ENCODE data around the gene ABHD6.
"Not testable (repeated sequence)": the region's sequence is repeated elsewhere in the genome, so short reads cannot be mapped to it uniquely, and the experiment has no call there.

ABHD6 gene

DNA sequence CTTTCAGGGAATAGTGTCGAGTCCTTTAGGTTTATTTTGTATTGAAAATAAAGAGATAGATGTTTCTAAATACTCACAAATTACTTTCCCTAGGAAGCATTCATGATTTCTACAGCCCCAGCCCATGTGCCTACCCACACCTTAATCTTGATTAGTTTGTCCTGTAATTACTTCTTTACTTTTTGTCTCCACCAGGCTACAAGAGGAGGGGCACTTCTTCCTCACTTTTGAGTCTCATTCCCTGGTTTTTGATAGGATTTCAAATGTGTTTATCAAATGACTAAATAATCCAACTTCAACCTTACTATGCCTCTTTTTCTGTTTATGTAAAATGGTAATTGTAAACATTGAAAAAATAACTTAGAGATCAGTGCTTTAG, 96.9 kb downstream of the ABHD6 start:
- no peak overlapping the region for H3K4me3 ChIP-seq (ENCODE audit: low read depth, low read length)
- H3K27ac ChIP-seq (ENCODE audit: low read depth, low read length), result no peak overlapping the region
- H3K9ac ChIP-seq (ENCODE audit: low read depth, low read length), result no peak overlapping the region
- no peaks in the 10 kb centered on the region for H3K36me3 ChIP-seq (ENCODE audit: control insufficient read depth, insufficient read depth, low read length)
- H3K27me3 ChIP-seq (ENCODE audit: control insufficient read depth, insufficient read depth, low read length), result peaks cover 21% of the 10 kb centered on the region
- H3K4me1 ChIP-seq (ENCODE audit: control insufficient read depth, insufficient read depth, low read length), result peaks cover 19% of the 10 kb centered on the region; the same call in 1 of the 2 replicates
- H3K9me3 ChIP-seq (ENCODE audit: control insufficient read depth, insufficient read depth, low read length), result no peaks in the 10 kb centered on the region

DNA sequence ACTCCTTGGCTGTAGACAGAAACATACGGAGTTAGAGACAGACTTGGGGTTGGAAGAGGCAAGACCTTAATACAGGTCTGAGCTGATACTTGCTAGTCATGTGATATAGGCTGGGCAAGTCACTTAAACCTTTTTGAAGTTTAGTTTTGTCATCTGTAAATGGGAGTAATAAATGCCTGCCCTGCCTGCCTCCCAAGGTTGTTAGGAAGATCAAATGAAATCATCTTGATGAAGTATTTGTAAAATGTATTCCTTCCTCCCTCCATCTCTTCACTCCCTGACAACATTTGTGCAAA, 98.0 kb downstream of the ABHD6 start:
- Histone ChIP-seq H3K27ac (ENCODE audit: low read depth, low read length) (no peak overlapping the region), H3K27me3 (ENCODE audit: control insufficient read depth, insufficient read depth, low read length) (peaks cover 21% of the 10 kb centered on the region), H3K4me3 (ENCODE audit: low read depth, low read length) (no peak overlapping the region), H3K36me3 (ENCODE audit: control insufficient read depth, insufficient read depth, low read length) (no peaks in the 10 kb centered on the region), H3K4me1 (ENCODE audit: control insufficient read depth, insufficient read depth, low read length) (peaks cover 19% of the 10 kb centered on the region; the same call in 1 of the 2 replicates), H3K9me3 (ENCODE audit: control insufficient read depth, insufficient read depth, low read length) (no peaks in the 10 kb centered on the region), H3K9ac (ENCODE audit: low read depth, low read length) (no peak overlapping the region)

DNA sequence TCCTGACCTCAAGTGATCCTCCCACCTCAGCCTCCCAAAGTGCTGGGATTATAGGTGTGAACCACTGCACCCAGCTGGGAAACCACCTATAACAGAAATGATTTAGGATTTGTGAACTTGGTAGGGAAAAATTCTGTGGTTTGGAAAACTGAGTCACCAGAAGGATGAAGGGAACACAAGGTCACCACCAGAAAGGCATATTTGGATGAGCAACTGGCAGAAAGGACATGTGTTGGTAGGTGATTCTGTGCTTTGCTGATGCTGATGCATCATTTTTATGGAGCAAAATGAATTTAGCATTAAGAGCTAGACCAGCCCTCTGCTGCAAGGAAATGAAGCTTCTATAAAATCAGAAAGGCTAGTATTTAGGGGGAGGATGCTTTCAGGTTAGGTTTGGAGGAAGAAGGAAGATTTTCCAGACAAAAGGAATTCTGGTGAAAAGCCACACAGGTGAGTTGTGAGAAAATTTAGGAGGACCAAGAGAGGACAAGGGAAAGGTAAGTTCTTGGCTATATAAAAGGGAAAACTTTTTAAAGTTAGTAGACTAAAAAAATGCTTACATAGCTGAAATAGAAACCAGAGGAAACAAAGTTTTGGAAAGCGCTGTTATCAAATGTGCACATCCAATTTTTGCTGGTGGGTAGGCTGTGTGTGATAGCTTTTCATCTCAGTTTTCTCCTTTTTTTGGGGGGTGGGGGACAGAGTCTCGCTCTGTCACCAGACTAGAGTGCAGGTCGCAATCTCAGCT, 98.7 kb downstream of the ABHD6 start:
- no peak overlapping the region for H3K9ac ChIP-seq (ENCODE audit: low read depth, low read length)
- H3K27me3 ChIP-seq (ENCODE audit: control insufficient read depth, insufficient read depth, low read length), result peaks cover 21% of the 10 kb centered on the region
- peaks cover 19% of the 10 kb centered on the region; the same call in 1 of the 2 replicates for H3K4me1 ChIP-seq (ENCODE audit: control insufficient read depth, insufficient read depth, low read length)
- H3K4me3 ChIP-seq (ENCODE audit: low read depth, low read length), result no peak overlapping the region
- no peak overlapping the region for H3K27ac ChIP-seq (ENCODE audit: low read depth, low read length)
- no peaks in the 10 kb centered on the region for H3K9me3 ChIP-seq (ENCODE audit: control insufficient read depth, insufficient read depth, low read length)
- no peaks in the 10 kb centered on the region for H3K36me3 ChIP-seq (ENCODE audit: control insufficient read depth, insufficient read depth, low read length)

DNA sequence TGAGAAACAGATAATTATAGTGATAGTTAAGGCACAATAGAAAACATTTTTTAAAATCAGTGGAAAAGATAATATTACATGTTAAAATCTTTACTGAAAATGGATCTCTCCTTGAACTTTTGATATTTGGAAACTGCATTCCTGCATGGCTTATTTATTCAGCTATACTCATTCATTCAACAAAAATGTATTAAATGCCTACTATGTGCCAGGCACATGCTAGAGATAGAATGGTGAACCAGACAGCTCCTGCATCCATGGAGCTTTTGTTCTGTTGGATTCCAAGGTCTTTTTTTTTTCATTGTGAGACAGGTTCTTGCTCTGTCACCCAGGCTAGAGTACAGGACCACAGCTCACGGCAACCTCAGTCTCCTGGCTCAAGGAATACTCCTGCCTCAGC, 99.6 kb downstream of the ABHD6 start:
- Histone ChIP-seq H3K27ac (ENCODE audit: low read depth, low read length) (no peak overlapping the region), H3K4me1 (ENCODE audit: control insufficient read depth, insufficient read depth, low read length) (peaks cover 17% of the 10 kb centered on the region; the same call in 1 of the 2 replicates), H3K27me3 (ENCODE audit: control insufficient read depth, insufficient read depth, low read length) (peaks cover 14% of the 10 kb centered on the region), H3K36me3 (ENCODE audit: control insufficient read depth, insufficient read depth, low read length) (no peaks in the 10 kb centered on the region), H3K4me3 (ENCODE audit: low read depth, low read length) (no peak overlapping the region), H3K9ac (ENCODE audit: low read depth, low read length) (no peak overlapping the region), H3K9me3 (ENCODE audit: control insufficient read depth, insufficient read depth, low read length) (no peaks in the 10 kb centered on the region)

DNA sequence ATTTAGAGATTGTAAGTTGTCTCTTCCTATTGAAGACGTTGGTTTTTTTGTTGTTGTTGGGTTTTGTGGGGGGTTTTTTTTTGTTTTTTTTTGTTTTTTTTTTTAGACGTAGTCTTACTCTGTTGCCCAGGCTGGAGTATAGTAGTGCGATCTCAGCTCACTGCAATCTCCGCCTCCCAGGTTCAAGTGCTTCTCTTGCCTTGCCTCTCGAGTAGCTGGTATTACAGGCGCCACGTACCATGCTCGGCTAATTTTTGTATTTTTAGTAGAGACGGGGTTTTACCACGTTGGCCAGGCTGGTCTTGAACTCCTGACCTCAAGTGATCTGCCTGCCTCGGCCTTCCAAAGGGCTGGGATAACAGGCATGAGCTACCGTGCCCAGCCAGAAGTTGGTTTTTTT, 101.6 kb downstream of the ABHD6 start:
- not testable (repeated sequence) for H3K36me3 ChIP-seq (ENCODE audit: control insufficient read depth, insufficient read depth, low read length); H3K9me3 ChIP-seq (ENCODE audit: control insufficient read depth, insufficient read depth, low read length); H3K27ac ChIP-seq (ENCODE audit: low read depth, low read length); H3K9ac ChIP-seq (ENCODE audit: low read depth, low read length); H3K4me1 ChIP-seq (ENCODE audit: control insufficient read depth, insufficient read depth, low read length); H3K27me3 ChIP-seq (ENCODE audit: control insufficient read depth, insufficient read depth, low read length); H3K4me3 ChIP-seq (ENCODE audit: low read depth, low read length)

DNA sequence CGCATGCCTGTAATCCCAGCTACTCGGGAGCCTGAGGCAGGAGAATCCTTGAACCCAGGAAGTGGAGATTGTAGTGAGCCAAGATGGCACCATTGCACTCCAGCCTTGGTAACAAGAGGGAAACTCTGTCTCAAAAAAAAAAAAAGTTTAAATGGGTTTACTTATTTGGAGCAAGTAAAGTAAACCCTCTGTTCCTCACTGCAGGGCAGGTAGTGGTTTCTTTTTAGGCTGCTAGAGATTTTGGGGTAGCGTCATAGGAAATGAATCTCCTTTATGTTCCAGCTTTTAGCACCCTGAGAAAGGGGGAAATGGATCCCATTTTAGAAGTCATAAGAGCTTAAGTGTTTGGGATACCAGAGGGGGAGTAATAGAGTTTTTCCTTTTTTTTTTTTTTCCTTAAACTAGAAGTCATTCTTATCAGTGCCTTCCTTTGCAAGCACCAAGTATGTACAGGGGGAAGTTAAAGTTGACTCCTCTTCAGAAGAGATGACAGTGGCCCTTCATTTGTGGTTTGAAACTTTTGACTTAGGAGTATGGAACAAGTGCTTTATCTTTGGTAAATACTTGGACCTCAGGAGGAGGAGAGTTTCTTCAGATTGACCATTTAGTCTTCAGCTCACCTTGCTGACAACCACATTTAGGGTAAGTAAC, 103.1 kb downstream of the ABHD6 start:
- no peak overlapping the region for H3K4me3 ChIP-seq (ENCODE audit: low read depth, low read length)
- H3K27me3 ChIP-seq (ENCODE audit: control insufficient read depth, insufficient read depth, low read length), result no peaks in the 10 kb centered on the region
- H3K9ac ChIP-seq (ENCODE audit: low read depth, low read length), result no peak overlapping the region
- no peaks in the 10 kb centered on the region for H3K4me1 ChIP-seq (ENCODE audit: control insufficient read depth, insufficient read depth, low read length)
- no peak overlapping the region for H3K27ac ChIP-seq (ENCODE audit: low read depth, low read length)
- no peaks in the 10 kb centered on the region for H3K9me3 ChIP-seq (ENCODE audit: control insufficient read depth, insufficient read depth, low read length)
- no peaks in the 10 kb centered on the region for H3K36me3 ChIP-seq (ENCODE audit: control insufficient read depth, insufficient read depth, low read length)

DNA sequence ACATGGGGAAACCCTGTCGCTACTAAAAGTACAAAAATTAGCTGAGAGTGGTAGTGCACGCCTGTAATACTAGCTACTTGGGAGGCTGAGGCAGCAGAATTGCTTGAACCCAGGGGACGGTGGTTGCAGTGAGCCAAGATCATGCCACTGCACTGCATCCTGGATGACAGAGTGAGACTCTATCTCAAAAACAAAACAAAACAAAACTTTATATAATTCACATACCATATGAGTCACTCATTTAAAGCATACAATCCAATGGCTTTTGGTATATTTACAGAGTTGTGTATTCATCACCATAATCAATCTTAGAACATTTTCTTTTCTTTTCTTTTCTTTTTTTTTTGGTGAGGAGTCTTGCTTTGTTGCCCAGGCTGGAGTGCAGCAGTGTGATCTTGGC, 103.8 kb downstream of the ABHD6 start:
- no peak overlapping the region for H3K4me3 ChIP-seq (ENCODE audit: low read depth, low read length)
- no peaks in the 10 kb centered on the region for H3K36me3 ChIP-seq (ENCODE audit: control insufficient read depth, insufficient read depth, low read length)
- no peaks in the 10 kb centered on the region for H3K9me3 ChIP-seq (ENCODE audit: control insufficient read depth, insufficient read depth, low read length)
- H3K4me1 ChIP-seq (ENCODE audit: control insufficient read depth, insufficient read depth, low read length), result no peaks in the 10 kb centered on the region
- no peak overlapping the region for H3K9ac ChIP-seq (ENCODE audit: low read depth, low read length)
- H3K27me3 ChIP-seq (ENCODE audit: control insufficient read depth, insufficient read depth, low read length), result no peaks in the 10 kb centered on the region
- H3K27ac ChIP-seq (ENCODE audit: low read depth, low read length), result no peak overlapping the region

DNA sequence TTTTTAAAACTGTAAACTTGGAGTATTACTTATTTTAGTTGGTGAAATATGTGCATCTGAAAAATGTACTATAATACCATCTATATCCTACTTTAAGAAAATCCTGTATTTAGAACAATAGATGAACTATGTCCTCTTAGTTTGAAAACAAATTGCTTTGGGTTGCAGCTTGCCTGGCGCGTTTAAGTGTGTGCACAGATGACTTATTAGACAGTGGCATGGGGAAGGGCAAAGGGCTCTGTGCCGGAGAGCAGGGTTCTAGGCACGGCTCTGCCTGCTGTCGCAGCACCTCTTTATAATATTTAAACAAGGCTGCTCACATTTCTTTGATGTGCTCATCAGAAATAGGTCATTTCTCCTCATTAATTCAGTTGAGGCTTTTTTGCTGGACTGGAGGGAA, 105.1 kb downstream of the ABHD6 start:
- no peaks in the 10 kb centered on the region for H3K36me3 ChIP-seq (ENCODE audit: control insufficient read depth, insufficient read depth, low read length)
- H3K9ac ChIP-seq (ENCODE audit: low read depth, low read length), result no peak overlapping the region
- no peak overlapping the region for H3K4me3 ChIP-seq (ENCODE audit: low read depth, low read length)
- no peaks in the 10 kb centered on the region for H3K27me3 ChIP-seq (ENCODE audit: control insufficient read depth, insufficient read depth, low read length)
- no peaks in the 10 kb centered on the region for H3K4me1 ChIP-seq (ENCODE audit: control insufficient read depth, insufficient read depth, low read length)
- no peak overlapping the region for H3K27ac ChIP-seq (ENCODE audit: low read depth, low read length)
- no peaks in the 10 kb centered on the region for H3K9me3 ChIP-seq (ENCODE audit: control insufficient read depth, insufficient read depth, low read length)

Measured in HUES48 (cell line).